HEK293 (cell line): ENCODE results near the gene NOA1.
"Not testable (repeated sequence)": the region's sequence is repeated elsewhere in the genome, so short reads cannot be mapped to it uniquely, and the experiment has no call there.

Experiments
- CTCF ChIA-PET: fragments of 350-600 bp; formaldehyde crosslinking; extraction: SDS; loops from one replicate; lab custom pipeline; 2021; ENCODE audit warnings: antibody characterized with exemption; lab: Yijun Ruan, JAX
- POLR2A ChIA-PET: fragments of 300-600 bp; formaldehyde crosslinking; extraction: SDS; loops from one replicate; lab custom pipeline; 2020; ENCODE audit warnings: antibody characterized with exemption, inconsistent platforms; lab: Yijun Ruan, JAX
- H3K27ac ChIP-seq: fragments of 200-500 bp; sonication (Bioruptor generic); 2 replicates; pipeline ENCODE4 v1.5.1; 2014; ENCODE audit warnings: low read depth, low read length, control low read depth, inconsistent platforms; ENCODE audit errors: extremely low read depth
- H3K36me3 ChIP-seq, 2 experiments: fragments of 200-500 bp in 1 of 2; sonication (Bioruptor generic) in 1 of 2; 1 replicate in 1 of 2; 2 replicates in 1 of 2; pipeline ENCODE4 v1.5.1; 2014 to 2017; ENCODE audit warnings: inconsistent platforms in 2 of 2, low read length in 2 of 2; ENCODE audit not compliant: control insufficient read depth in 2 of 2, insufficient read depth in 1 of 2
- H3K4me1 ChIP-seq: fragments of 200-500 bp; sonication (Bioruptor generic); 2 replicates; pipeline ENCODE4 v1.5.1; 2014; ENCODE audit warnings: mild to moderate bottlenecking, low read length, inconsistent platforms; ENCODE audit not compliant: control insufficient read depth, insufficient read depth
- H3K4me3 ChIP-seq: 2 replicates; pipeline ENCODE4 v1.5.1; 2011; ENCODE audit warnings: low read depth, mild to moderate bottlenecking, control low read depth, low read length, moderate library complexity
- H3K9me3 ChIP-seq: fragments of 200-500 bp; sonication (Bioruptor generic); 2 replicates; pipeline ENCODE4 v1.5.1; 2014; ENCODE audit warnings: low read depth, low read length, inconsistent platforms; ENCODE audit not compliant: control insufficient read depth, insufficient read depth
- HOXD13 ChIP-seq: sonication (generic); formaldehyde crosslinking; IDR thresholded peaks from 2 replicates; pipeline ENCODE4 v1.8.0; 2022; ENCODE audit warnings: missing genetic modification reagents, borderline replicate concordance
- MYNN ChIP-seq: fragments of 450-650 bp; formaldehyde crosslinking; IDR thresholded peaks from 2 replicates; pipeline ENCODE4 v1.5.1; 2016; ENCODE audit warnings: missing biosample characterization, missing genetic modification characterization, borderline replicate concordance
- ZBTB20 ChIP-seq: fragments of 450-650 bp; formaldehyde crosslinking; IDR thresholded peaks from 2 replicates; pipeline ENCODE4 v1.5.1; 2016; ENCODE audit warnings: missing biosample characterization, missing genetic modification characterization
- ZNF114 ChIP-seq: fragments of 450-650 bp; formaldehyde crosslinking; IDR thresholded peaks from 2 replicates; pipeline ENCODE4 v1.5.0; 2017; ENCODE audit warnings: missing biosample characterization, missing genetic modification characterization
- ZNF138 ChIP-seq: fragments of 450-650 bp; formaldehyde crosslinking; IDR thresholded peaks from 2 replicates; pipeline ENCODE4 v1.5.1; 2016; ENCODE audit warnings: missing biosample characterization, missing genetic modification characterization, borderline replicate concordance
- ZNF184 ChIP-seq: fragments of 450-650 bp; IDR thresholded peaks from 2 replicates; pipeline ENCODE4 v1.5.1; 2018; ENCODE audit warnings: missing biosample characterization, mild to moderate bottlenecking, missing genetic modification characterization
- ZNF221 ChIP-seq: fragments of 450-650 bp; formaldehyde crosslinking; IDR thresholded peaks from 2 replicates; pipeline ENCODE4 v1.5.1; 2017; ENCODE audit warnings: missing biosample characterization, missing genetic modification characterization, borderline replicate concordance
- ZNF223 ChIP-seq: fragments of 450-650 bp; formaldehyde crosslinking; IDR thresholded peaks from 2 replicates; pipeline ENCODE4 v1.5.1; 2016; ENCODE audit warnings: missing biosample characterization, missing genetic modification characterization
- ZNF24 ChIP-seq: fragments of 450-650 bp; formaldehyde crosslinking; IDR thresholded peaks from 2 replicates; pipeline ENCODE4 v1.5.1; 2016; ENCODE audit warnings: missing biosample characterization, missing genetic modification characterization
- ZNF501 ChIP-seq: fragments of 450-650 bp; formaldehyde crosslinking; IDR thresholded peaks from 2 replicates; pipeline ENCODE4 v1.5.1; 2016; ENCODE audit warnings: missing biosample characterization, missing genetic modification characterization
- ZNF521 ChIP-seq: fragments of 450-650 bp; formaldehyde crosslinking; IDR thresholded peaks from 2 replicates; pipeline ENCODE4 v1.5.1; 2017; ENCODE audit warnings: missing biosample characterization, mild to moderate bottlenecking, missing genetic modification characterization
- ZNF529 ChIP-seq: fragments of 450-650 bp; formaldehyde crosslinking; IDR thresholded peaks from 2 replicates; pipeline ENCODE4 v1.5.1; 2017; ENCODE audit warnings: missing genetic modification characterization, missing biosample characterization; ENCODE audit not compliant: insufficient replicate concordance
- ZNF530 ChIP-seq: fragments of 450-650 bp; formaldehyde crosslinking; IDR thresholded peaks from 2 replicates; pipeline ENCODE4 v1.5.1; 2016; ENCODE audit warnings: low read depth, missing biosample characterization, missing genetic modification characterization
- ZNF555 ChIP-seq: fragments of 450-650 bp; formaldehyde crosslinking; conservative IDR thresholded peaks from 2 replicates; pipeline ENCODE4 v1.5.1; 2017; ENCODE audit warnings: missing biosample characterization, mild to moderate bottlenecking, missing genetic modification characterization, inconsistent platforms
- ZNF664 ChIP-seq: fragments of 450-650 bp; formaldehyde crosslinking; IDR thresholded peaks from 2 replicates; pipeline ENCODE4 v1.5.1; 2016; ENCODE audit warnings: missing biosample characterization, missing genetic modification characterization
- TF ChIP-seq, protein P1 (sequence below): fragments of 450-650 bp; formaldehyde crosslinking; IDR thresholded peaks from 2 replicates; pipeline ENCODE4 v1.5.1; 2016; ENCODE audit warnings: missing biosample characterization, missing genetic modification characterization, borderline replicate concordance
- TF ChIP-seq, protein P2 (sequence below): fragments of 450-650 bp; formaldehyde crosslinking; IDR thresholded peaks from 2 replicates; pipeline ENCODE4 v1.5.1; 2016; ENCODE audit warnings: missing biosample characterization, missing genetic modification characterization
- TF ChIP-seq, protein P3 (sequence below): fragments of 450-650 bp; formaldehyde crosslinking; IDR thresholded peaks from 2 replicates; pipeline ENCODE4 v1.5.1; 2016; ENCODE audit warnings: missing biosample characterization, missing genetic modification characterization
- TF ChIP-seq, protein P4 (sequence below): fragments of 450-650 bp; formaldehyde crosslinking; IDR thresholded peaks from 2 replicates; pipeline ENCODE4 v1.5.1; 2016; ENCODE audit warnings: missing biosample characterization, missing genetic modification characterization

NOA1 gene

DNA sequence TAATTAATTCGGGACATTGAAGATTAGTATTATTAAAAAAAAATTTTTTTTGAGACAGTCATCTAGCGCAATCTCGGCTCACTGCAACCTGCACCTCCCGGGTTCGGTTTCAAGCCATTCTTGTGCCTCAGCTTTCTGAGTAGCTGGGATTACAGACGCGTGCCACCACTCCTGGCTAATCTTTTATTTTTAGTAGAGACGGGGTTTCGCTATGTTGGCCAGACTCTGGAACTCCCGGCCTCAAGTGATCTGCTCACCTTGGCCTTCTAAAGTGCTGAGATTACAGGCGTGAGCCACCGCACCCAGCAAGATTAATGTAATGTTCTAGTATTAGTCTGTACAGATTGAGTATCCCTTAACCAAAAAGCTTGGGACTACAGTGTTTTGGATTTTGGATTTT is 37.0 kb downstream of the NOA1 start (continued):
- TF ChIP-seq, protein P1, sequence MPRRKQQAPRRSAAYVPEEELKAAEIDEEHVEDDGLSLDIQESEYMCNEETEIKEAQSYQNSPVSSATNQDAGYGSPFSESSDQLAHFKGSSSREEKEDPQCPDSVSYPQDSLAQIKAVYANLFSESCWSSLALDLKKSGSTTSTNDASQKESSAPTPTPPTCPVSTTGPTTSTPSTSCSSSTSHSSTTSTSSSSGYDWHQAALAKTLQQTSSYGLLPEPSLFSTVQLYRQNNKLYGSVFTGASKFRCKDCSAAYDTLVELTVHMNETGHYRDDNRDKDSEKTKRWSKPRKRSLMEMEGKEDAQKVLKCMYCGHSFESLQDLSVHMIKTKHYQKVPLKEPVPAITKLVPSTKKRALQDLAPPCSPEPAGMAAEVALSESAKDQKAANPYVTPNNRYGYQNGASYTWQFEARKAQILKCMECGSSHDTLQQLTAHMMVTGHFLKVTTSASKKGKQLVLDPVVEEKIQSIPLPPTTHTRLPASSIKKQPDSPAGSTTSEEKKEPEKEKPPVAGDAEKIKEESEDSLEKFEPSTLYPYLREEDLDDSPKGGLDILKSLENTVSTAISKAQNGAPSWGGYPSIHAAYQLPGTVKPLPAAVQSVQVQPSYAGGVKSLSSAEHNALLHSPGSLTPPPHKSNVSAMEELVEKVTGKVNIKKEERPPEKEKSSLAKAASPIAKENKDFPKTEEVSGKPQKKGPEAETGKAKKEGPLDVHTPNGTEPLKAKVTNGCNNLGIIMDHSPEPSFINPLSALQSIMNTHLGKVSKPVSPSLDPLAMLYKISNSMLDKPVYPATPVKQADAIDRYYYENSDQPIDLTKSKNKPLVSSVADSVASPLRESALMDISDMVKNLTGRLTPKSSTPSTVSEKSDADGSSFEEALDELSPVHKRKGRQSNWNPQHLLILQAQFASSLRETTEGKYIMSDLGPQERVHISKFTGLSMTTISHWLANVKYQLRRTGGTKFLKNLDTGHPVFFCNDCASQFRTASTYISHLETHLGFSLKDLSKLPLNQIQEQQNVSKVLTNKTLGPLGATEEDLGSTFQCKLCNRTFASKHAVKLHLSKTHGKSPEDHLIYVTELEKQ (tag by site-specific recombination), result no peak
- TF ChIP-seq ZNF184 (tag by site-specific recombination), result no peak
- no peak for TF ChIP-seq HOXD13 (CRISPR knock-in tag)
- no peak for TF ChIP-seq ZNF555 (tag by site-specific recombination)
- TF ChIP-seq, protein P2, sequence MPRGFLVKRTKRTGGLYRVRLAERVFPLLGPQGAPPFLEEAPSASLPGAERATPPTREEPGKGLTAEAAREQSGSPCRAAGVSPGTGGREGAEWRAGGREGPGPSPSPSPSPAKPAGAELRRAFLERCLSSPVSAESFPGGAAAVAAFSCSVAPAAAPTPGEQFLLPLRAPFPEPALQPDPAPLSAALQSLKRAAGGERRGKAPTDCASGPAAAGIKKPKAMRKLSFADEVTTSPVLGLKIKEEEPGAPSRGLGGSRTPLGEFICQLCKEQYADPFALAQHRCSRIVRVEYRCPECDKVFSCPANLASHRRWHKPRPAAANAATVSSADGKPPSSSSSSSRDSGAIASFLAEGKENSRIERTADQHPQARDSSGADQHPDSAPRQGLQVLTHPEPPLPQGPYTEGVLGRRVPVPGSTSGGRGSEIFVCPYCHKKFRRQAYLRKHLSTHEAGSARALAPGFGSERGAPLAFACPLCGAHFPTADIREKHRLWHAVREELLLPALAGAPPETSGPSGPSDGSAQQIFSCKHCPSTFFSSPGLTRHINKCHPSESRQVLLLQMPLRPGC, result no peak

DNA sequence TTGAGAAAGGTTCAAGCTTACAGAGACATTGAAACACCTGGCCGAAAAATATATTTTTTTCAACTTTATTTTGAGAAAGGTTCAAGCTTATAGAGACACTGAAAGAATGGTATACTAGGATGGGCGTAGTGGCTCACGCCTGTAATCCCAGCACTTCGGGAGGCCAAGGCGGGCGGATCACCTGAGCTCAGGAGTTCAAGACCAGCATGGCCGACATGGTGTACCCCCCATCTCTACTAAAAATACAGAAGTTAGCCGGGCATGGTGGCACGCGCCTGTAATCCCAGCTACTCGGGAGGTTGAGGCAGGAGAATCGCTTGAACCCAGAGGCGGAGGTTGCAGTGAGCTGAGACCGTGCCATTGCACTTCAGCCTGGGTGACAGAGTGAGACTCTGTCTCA is 37.6 kb downstream of the NOA1 start:
- H3K4me1 ChIP-seq, H3K4me3 ChIP-seq, H3K36me3 ChIP-seq, H3K27ac ChIP-seq, H3K9me3 ChIP-seq, POLR2A ChIA-PET: not testable (repeated sequence)
- CTCF ChIA-PET, result interaction anchor here (0.6 kb wide), 1 partner anchor 1622 kb away, joined by 3 read pairs; no protein-coding TSS in a partner anchor

DNA sequence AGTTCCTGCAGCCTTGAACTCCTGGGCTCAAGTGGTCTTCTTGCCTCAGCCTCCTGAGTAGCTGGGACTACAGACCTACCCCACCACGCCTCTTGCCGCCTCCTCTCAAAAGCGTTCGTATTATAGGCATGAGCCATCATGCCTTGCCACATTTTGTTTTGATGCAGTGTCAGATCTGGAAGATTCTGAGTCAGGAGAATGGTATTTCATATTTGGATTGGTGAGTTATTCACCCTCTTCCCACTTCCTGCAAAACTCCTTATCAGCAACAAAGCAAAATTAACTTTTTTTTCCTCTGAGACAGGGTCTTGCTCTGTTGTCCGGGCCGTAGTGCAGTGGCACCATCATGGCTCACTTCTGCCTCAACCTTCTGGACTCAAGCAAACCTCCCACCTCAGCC is 40.1 kb downstream of the NOA1 start:
- Histone ChIP-seq H3K36me3 (peaks cover 0 to 9% of the 10 kb centered on the region in 2 experiments; a peak in 1 of 3 replicates), H3K27ac (no peak overlapping the region), H3K4me3 (no peak overlapping the region), H3K9me3 (no peaks in the 10 kb centered on the region), H3K4me1 (no peaks in the 10 kb centered on the region)
- ChIA-PET POLR2A (no interaction called here), CTCF (interaction anchor here (0.6 kb wide), 1 partner anchor 1311 kb away, joined by 3 read pairs; no protein-coding TSS in a partner anchor)
- TF ChIP-seq ZNF501 (tag by site-specific recombination), result no peak
- no peak for TF ChIP-seq MYNN
- no peak for TF ChIP-seq ZNF521
- TF ChIP-seq ZNF138 (tag by site-specific recombination), result no peak
- no peak for TF ChIP-seq ZNF24
- no peak for TF ChIP-seq ZNF530 (tag by site-specific recombination)
- TF ChIP-seq ZNF221, result no peak
- no peak for TF ChIP-seq HOXD13 (CRISPR knock-in tag)
- TF ChIP-seq, protein P3, sequence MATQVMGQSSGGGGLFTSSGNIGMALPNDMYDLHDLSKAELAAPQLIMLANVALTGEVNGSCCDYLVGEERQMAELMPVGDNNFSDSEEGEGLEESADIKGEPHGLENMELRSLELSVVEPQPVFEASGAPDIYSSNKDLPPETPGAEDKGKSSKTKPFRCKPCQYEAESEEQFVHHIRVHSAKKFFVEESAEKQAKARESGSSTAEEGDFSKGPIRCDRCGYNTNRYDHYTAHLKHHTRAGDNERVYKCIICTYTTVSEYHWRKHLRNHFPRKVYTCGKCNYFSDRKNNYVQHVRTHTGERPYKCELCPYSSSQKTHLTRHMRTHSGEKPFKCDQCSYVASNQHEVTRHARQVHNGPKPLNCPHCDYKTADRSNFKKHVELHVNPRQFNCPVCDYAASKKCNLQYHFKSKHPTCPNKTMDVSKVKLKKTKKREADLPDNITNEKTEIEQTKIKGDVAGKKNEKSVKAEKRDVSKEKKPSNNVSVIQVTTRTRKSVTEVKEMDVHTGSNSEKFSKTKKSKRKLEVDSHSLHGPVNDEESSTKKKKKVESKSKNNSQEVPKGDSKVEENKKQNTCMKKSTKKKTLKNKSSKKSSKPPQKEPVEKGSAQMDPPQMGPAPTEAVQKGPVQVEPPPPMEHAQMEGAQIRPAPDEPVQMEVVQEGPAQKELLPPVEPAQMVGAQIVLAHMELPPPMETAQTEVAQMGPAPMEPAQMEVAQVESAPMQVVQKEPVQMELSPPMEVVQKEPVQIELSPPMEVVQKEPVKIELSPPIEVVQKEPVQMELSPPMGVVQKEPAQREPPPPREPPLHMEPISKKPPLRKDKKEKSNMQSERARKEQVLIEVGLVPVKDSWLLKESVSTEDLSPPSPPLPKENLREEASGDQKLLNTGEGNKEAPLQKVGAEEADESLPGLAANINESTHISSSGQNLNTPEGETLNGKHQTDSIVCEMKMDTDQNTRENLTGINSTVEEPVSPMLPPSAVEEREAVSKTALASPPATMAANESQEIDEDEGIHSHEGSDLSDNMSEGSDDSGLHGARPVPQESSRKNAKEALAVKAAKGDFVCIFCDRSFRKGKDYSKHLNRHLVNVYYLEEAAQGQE (tag by site-specific recombination), result no peak
- TF ChIP-seq, protein P4, sequence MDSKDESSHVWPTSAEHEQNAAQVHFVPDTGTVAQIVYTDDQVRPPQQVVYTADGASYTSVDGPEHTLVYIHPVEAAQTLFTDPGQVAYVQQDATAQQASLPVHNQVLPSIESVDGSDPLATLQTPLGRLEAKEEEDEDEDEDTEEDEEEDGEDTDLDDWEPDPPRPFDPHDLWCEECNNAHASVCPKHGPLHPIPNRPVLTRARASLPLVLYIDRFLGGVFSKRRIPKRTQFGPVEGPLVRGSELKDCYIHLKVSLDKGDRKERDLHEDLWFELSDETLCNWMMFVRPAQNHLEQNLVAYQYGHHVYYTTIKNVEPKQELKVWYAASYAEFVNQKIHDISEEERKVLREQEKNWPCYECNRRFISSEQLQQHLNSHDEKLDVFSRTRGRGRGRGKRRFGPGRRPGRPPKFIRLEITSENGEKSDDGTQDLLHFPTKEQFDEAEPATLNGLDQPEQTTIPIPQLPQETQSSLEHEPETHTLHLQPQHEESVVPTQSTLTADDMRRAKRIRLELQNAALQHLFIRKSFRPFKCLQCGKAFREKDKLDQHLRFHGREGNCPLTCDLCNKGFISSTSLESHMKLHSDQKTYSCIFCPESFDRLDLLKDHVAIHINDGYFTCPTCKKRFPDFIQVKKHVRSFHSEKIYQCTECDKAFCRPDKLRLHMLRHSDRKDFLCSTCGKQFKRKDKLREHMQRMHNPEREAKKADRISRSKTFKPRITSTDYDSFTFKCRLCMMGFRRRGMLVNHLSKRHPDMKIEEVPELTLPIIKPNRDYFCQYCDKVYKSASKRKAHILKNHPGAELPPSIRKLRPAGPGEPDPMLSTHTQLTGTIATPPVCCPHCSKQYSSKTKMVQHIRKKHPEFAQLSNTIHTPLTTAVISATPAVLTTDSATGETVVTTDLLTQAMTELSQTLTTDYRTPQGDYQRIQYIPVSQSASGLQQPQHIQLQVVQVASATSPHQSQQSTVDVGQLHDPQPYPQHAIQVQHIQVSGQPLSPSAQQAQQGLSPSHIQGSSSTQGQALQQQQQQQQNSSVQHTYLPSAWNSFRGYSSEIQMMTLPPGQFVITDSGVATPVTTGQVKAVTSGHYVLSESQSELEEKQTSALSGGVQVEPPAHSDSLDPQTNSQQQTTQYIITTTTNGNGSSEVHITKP (tag by site-specific recombination), result no peak
- TF ChIP-seq ZNF223 (tag by site-specific recombination), result no peak
- TF ChIP-seq ZNF529 (tag by site-specific recombination), result no peak
- no peak for TF ChIP-seq ZBTB20 (tag by site-specific recombination)
- TF ChIP-seq ZNF114 (tag by site-specific recombination), result no peak
- TF ChIP-seq ZNF664 (tag by site-specific recombination), result no peak
